Muscle layer of duodenum (tissue), 2 donors: ENCODE data around the gene PJVK.

Source experiments
- H3K27ac ChIP-seq: one replicate; pipeline ENCODE4 v1.7.0; 2013; ENCODE audit warnings: mild to moderate bottlenecking, low read length
- H3K27me3 ChIP-seq: one replicate; pipeline ENCODE4 v1.7.0; 2013; ENCODE audit warnings: low read depth, mild to moderate bottlenecking, control low read depth, low read length
- H3K36me3 ChIP-seq, 2 donors: one replicate each; pipeline ENCODE4 v1.7.0; 2013; ENCODE audit warnings: low read length in 2 of 2, control low read depth in 1 of 2, mild to moderate bottlenecking in 1 of 2; ENCODE audit not compliant: insufficient read depth in 2 of 2, control insufficient read depth in 1 of 2
- H3K4me1 ChIP-seq, 2 donors: one replicate each; pipeline ENCODE4 v1.7.0; 2013; ENCODE audit warnings: low read length in 2 of 2, mild to moderate bottlenecking in 2 of 2, control low read depth in 1 of 2, moderate library complexity in 1 of 2; ENCODE audit not compliant: insufficient read depth in 2 of 2, control insufficient read depth in 1 of 2
- H3K4me3 ChIP-seq, 2 donors: one replicate each; pipeline ENCODE4 v1.7.0; 2013; ENCODE audit warnings: low read length in 2 of 2, low read depth in 1 of 2, mild to moderate bottlenecking in 1 of 2
- H3K9me3 ChIP-seq, 2 donors: one replicate each; pipeline ENCODE4 v1.7.0; 2013; ENCODE audit warnings: low read length in 2 of 2, control low read depth in 1 of 2, mild to moderate bottlenecking in 1 of 2; ENCODE audit not compliant: control insufficient read depth in 1 of 2
- donor health status: healthy.

Gene PJVK

GRCh38 chr2:178484245-178485041, 33.3 kb downstream of the PJVK start:
- peaks cover 20 to 42% of the 10 kb centered on the region in 2 donors for H3K4me1 ChIP-seq
- no peak overlapping the region for H3K4me3 ChIP-seq
- no peak overlapping the region for H3K27ac ChIP-seq
- H3K9me3 ChIP-seq: no peaks in the 10 kb centered on the region
- H3K27me3 ChIP-seq: no peaks in the 10 kb centered on the region
- peaks cover 5 to 7% of the 10 kb centered on the region in 2 donors for H3K36me3 ChIP-seq

- Histone ChIP-seq H3K9me3 (no peaks in the 10 kb centered on the region), H3K4me1 (peaks cover 20 to 36% of the 10 kb centered on the region in 2 donors), H3K4me3 (no peak overlapping the region), H3K36me3 (peaks cover 5 to 14% of the 10 kb centered on the region in 2 donors), H3K27ac (no peak overlapping the region), H3K27me3 (no peaks in the 10 kb centered on the region)
Observed at GRCh38 chr2:178485356-178485755, 34.2 kb downstream of the PJVK start.

GRCh38 chr2:178491612-178492011, 40.4 kb downstream of the PJVK start:
- H3K4me3 ChIP-seq: no peak overlapping the region
- no peak overlapping the region for H3K27ac ChIP-seq
- peaks cover 38 to 52% of the 10 kb centered on the region in 2 donors for H3K36me3 ChIP-seq
- H3K4me1 ChIP-seq: no peaks in the 10 kb centered on the region
- no peaks in the 10 kb centered on the region for H3K27me3 ChIP-seq
- H3K9me3 ChIP-seq: no peaks in the 10 kb centered on the region

GRCh38 chr2:178496049-178496448, 44.9 kb downstream of the PJVK start:
- Histone ChIP-seq H3K36me3 (peaks cover 52 to 66% of the 10 kb centered on the region in 2 donors), H3K9me3 (no peaks in the 10 kb centered on the region), H3K4me3 (no peak overlapping the region), H3K4me1 (no peaks in the 10 kb centered on the region), H3K27ac (no peak overlapping the region), H3K27me3 (no peaks in the 10 kb centered on the region)

GRCh38 chr2:178498137-178498536, 47.0 kb downstream of the PJVK start:
- Histone ChIP-seq H3K9me3 (no peaks in the 10 kb centered on the region), H3K4me1 (no peaks in the 10 kb centered on the region), H3K27me3 (no peaks in the 10 kb centered on the region), H3K4me3 (no peak overlapping the region), H3K27ac (no peak overlapping the region), H3K36me3 (peaks cover 64 to 79% of the 10 kb centered on the region in 2 donors)

- no peak overlapping the region for H3K27ac ChIP-seq
- H3K4me3 ChIP-seq: no peak overlapping the region
- no peaks in the 10 kb centered on the region for H3K9me3 ChIP-seq
- H3K4me1 ChIP-seq: no peaks in the 10 kb centered on the region
- no peaks in the 10 kb centered on the region for H3K27me3 ChIP-seq
- H3K36me3 ChIP-seq: peaks cover 57 to 80% of the 10 kb centered on the region in 2 donors
Observed at GRCh38 chr2:178499640-178500039, 48.5 kb downstream of the PJVK start.

- Histone ChIP-seq H3K9me3 (no peaks in the 10 kb centered on the region), H3K36me3 (peaks cover 44 to 62% of the 10 kb centered on the region in 2 donors), H3K27me3 (no peaks in the 10 kb centered on the region), H3K4me1 (no peaks in the 10 kb centered on the region), H3K27ac (no peak overlapping the region), H3K4me3 (no peak overlapping the region)
Observed at GRCh38 chr2:178502751-178503150, 51.6 kb downstream of the PJVK start.

GRCh38 chr2:178506101-178506500, 54.9 kb downstream of the PJVK start:
- no peak overlapping the region for H3K27ac ChIP-seq
- H3K27me3 ChIP-seq: no peaks in the 10 kb centered on the region
- peaks cover 26 to 43% of the 10 kb centered on the region in 2 donors for H3K36me3 ChIP-seq
- H3K4me1 ChIP-seq: no peaks in the 10 kb centered on the region
- H3K9me3 ChIP-seq: no peaks in the 10 kb centered on the region
- no peak overlapping the region for H3K4me3 ChIP-seq

GRCh38 chr2:178506524-178506923, 55.3 kb downstream of the PJVK start:
- no peaks in the 10 kb centered on the region for H3K27me3 ChIP-seq
- H3K9me3 ChIP-seq: no peaks in the 10 kb centered on the region
- H3K27ac ChIP-seq: no peak overlapping the region
- H3K4me3 ChIP-seq: no peak overlapping the region
- no peaks in the 10 kb centered on the region for H3K4me1 ChIP-seq
- H3K36me3 ChIP-seq: peaks cover 22 to 41% of the 10 kb centered on the region in 2 donors

- H3K4me1 ChIP-seq: no peaks in the 10 kb centered on the region
- H3K27me3 ChIP-seq: no peaks in the 10 kb centered on the region
- no peak overlapping the region for H3K4me3 ChIP-seq
- peaks cover 21 to 41% of the 10 kb centered on the region in 2 donors for H3K36me3 ChIP-seq
- H3K27ac ChIP-seq: no peak overlapping the region
- no peaks in the 10 kb centered on the region for H3K9me3 ChIP-seq
Observed at GRCh38 chr2:178506949-178507348, 55.8 kb downstream of the PJVK start.

GRCh38 chr2:178508646-178509045, 57.5 kb downstream of the PJVK start:
- H3K36me3 ChIP-seq: peaks cover 8 to 32% of the 10 kb centered on the region in 2 donors
- no peaks in the 10 kb centered on the region for H3K27me3 ChIP-seq
- H3K4me3 ChIP-seq: no peak overlapping the region
- H3K27ac ChIP-seq: no peak overlapping the region
- no peaks in the 10 kb centered on the region for H3K4me1 ChIP-seq
- no peaks in the 10 kb centered on the region for H3K9me3 ChIP-seq

- Histone ChIP-seq H3K27ac (no peak overlapping the region), H3K36me3 (peaks cover 5 to 22% of the 10 kb centered on the region in 2 donors), H3K27me3 (no peaks in the 10 kb centered on the region), H3K4me1 (no peaks in the 10 kb centered on the region), H3K9me3 (no peaks in the 10 kb centered on the region), H3K4me3 (no peak overlapping the region)
Observed at GRCh38 chr2:178510384-178510783, 59.2 kb downstream of the PJVK start.
